GM12801 (cell line): ENCODE data around the gene ZEB2.

ENCODE experiments used
- CTCF ChIP-seq: IDR thresholded peaks from one replicate; pipeline ENCODE4 v1.5.1; 2011; ENCODE audit warnings: control low read depth; ENCODE audit not compliant: insufficient read length; ENCODE audit errors: extremely low read depth

The ZEB2 gene

GRCh38 chr2:144516411-144516980 lies 3.4 kb downstream of the ZEB2 start:
- TF ChIP-seq CTCF, result no peak

- TF ChIP-seq CTCF, result no peak
These were observed 4.1 kb downstream of the ZEB2 start for GRCh38 chr2:144515696-144516410.

DNA sequence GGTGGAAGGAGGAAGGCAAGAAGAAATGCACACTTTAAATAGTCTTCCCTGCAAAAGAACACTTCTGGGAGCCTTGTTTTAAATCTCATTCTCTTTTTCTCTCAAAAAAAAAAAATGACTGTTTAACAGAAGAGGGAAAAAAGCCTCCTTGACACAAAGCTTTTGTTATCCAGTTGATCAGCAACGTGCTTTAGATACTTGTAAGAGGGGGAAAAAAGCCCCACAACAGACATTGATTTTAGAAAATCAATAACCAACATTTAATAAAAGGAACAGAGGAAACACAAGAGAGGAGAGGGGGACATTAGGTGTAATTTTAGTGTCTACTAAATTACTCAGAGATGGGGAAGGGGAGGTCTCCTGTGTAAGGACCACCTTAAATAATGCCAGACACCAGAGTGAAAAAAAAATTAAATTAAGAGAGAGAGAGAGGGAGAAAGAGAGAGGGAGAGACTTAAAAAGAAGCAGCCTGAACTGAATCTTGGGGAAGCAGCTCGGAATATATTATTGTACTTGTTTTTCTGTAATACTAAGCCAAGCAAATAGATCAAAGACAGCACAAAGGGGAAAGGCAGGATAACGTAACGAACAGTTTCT lies 4.7 kb downstream of the ZEB2 start:
- no peak for TF ChIP-seq CTCF

DNA sequence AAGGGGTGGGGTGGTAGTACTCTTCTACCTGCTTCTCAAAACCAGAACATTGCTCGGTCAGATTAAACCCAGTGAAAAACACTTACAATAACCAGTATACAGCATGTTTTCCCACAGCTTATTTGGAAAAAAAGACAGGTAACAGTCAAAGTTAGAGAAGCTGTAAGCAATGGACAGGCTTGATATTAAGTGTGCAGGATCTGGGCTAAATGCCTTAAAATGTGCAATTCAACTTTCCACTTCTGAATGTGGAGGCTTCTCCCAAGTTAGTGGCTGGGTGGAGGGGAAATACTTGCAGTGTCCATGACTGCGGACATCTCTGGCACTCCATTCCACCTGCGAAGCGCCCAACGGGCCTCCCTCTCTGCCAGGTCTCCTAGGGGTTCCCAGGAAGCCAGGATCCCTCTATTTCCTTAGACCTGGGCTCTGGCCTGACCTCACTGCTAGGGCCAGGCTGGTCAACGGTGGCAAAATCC lies 5.3 kb downstream of the ZEB2 start:
- TF ChIP-seq CTCF, result no peak

DNA sequence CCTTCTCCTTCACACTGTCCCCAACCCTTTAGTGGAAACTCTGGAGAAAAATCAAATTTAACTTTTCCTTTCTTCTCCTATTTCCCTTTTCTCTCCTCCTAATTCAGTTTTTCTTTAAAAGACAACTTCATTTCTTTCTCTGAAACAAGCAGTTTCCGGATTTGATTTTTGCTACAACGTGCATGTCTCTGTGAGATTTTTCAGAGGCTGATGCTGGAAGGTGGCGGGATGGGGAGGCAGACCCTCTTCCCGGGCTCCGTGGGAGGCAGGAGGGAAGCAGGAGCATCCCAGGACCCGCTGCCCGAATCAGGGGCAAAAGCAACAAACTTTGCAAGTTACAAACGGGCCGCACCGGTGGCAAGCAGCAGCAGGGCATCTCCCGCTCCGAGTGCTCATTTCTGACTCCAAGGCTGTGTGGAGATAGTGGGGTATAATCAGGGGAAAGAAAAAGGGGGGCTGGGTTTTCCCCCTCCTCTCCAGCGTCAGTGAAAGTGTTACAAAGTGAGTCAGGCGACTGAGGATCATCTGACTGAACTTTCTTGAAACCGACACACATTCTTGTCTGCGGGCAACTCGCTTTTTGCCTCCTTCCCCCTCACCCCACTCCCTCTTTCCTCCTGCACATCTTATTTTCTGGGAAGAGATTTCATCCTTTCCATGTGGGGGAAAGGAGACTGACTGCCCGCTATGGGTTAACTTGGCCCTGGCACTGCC lies 6.4 kb downstream of the ZEB2 start:
- no peak for TF ChIP-seq CTCF

GRCh38 chr2:144512891-144513351 lies 7.0 kb downstream of the ZEB2 start:
- TF ChIP-seq CTCF, result no peak

- no peak for TF ChIP-seq CTCF
These were observed 7.4 kb downstream of the ZEB2 start for GRCh38 chr2:144512470-144512869.
